ENCODE results near the gene CELA3A. TPM values are rescaled to one million over a fixed set of nuclear protein-coding genes. Genes with fewer than 3 reads are reported as not detected.

CELA3A gene
- total RNA-seq, 4 donors from 2014 or later: not detected

- peak in 1 of 3 donors; percentile 47 for DNase-seq
- peaks cover 0 to under 1% (median 0%) of the 10 kb centered on the region in 4 donors for H3K4me1 ChIP-seq
- TF ChIP-seq POLR2A (IDR thresholded peaks at IDR 0.05): no peak
- TF ChIP-seq CTCF (IDR thresholded peaks at IDR 0.05): no peak
- no peak overlapping the region for H3K4me3 ChIP-seq
- no peaks in the 10 kb centered on the region for H3K9me3 ChIP-seq
- H3K36me3 ChIP-seq: no peaks in the 10 kb centered on the region
- H3K27ac ChIP-seq: no peak overlapping the region
- no peaks in the 10 kb centered on the region for H3K27me3 ChIP-seq
Observed at GRCh38 chr1:22045604-22046228, 44.3 kb downstream of the CELA3A start.

- H3K4me3 ChIP-seq: no peak overlapping the region
- peak in 1 of 3 donors; percentile 34 for DNase-seq
- no peak overlapping the region for H3K27ac ChIP-seq
- H3K36me3 ChIP-seq: no peaks in the 10 kb centered on the region
- H3K9me3 ChIP-seq: no peaks in the 10 kb centered on the region
- no peaks in the 10 kb centered on the region for H3K27me3 ChIP-seq
- TF ChIP-seq POLR2A (IDR thresholded peaks at IDR 0.05) (no peak), CTCF (IDR thresholded peaks at IDR 0.05) (no peak)
- H3K4me1 ChIP-seq: no peaks in the 10 kb centered on the region
Observed at GRCh38 chr1:22048351-22049192, 47.1 kb downstream of the CELA3A start.

- DNase-seq: no peak
- Histone ChIP-seq H3K27ac (no peak overlapping the region), H3K4me3 (no peak overlapping the region), H3K4me1 (peaks cover 0 to 12% (median 5%) of the 10 kb centered on the region in 4 donors), H3K36me3 (no peaks in the 10 kb centered on the region), H3K27me3 (no peaks in the 10 kb centered on the region), H3K9me3 (no peaks in the 10 kb centered on the region)
- no peak for TF ChIP-seq POLR2A (IDR thresholded peaks at IDR 0.05)
- no peak for TF ChIP-seq CTCF (IDR thresholded peaks at IDR 0.05)
Observed at GRCh38 chr1:22050330-22050729, 48.9 kb downstream of the CELA3A start.

GRCh38 chr1:22051607-22052114, 50.2 kb downstream of the CELA3A start:
- Histone ChIP-seq H3K27me3 (no peaks in the 10 kb centered on the region), H3K4me3 (no peak overlapping the region), H3K36me3 (no peaks in the 10 kb centered on the region), H3K27ac (no peak overlapping the region), H3K4me1 (peaks cover 0 to 25% (median 6%) of the 10 kb centered on the region in 4 donors), H3K9me3 (no peaks in the 10 kb centered on the region)
- peak in 1 of 3 donors; percentile 41 for DNase-seq
- TF ChIP-seq POLR2A (IDR thresholded peaks at IDR 0.05) (no peak), CTCF (IDR thresholded peaks at IDR 0.05) (no peak)

GRCh38 chr1:22052115-22053016, 50.9 kb downstream of the CELA3A start, which contains the start of gene CDC42:
TSS of gene CDC42 (plus strand) at chr1:22052709. CDS start at chr1:22078479, 25,770 bp downstream.
- DNase-seq: peak; percentile 96 to 99 (median 97)
- Histone ChIP-seq H3K4me3 (peak within 1 kb of the TSS; percentile 69 to 100 (median 99)), H3K27me3 (no peaks in the 10 kb centered on the region), H3K36me3 (no peaks in the 10 kb centered on the region), H3K9me3 (no peaks in the 10 kb centered on the region), H3K4me1 (peaks cover 0 to 32% (median 6%) of the 10 kb centered on the region in 4 donors), H3K27ac (peak within 1 kb of the TSS; percentile 98 to 100 (median 100))
- TF ChIP-seq POLR2A (IDR thresholded peaks at IDR 0.05) (peak; percentile 97 to 99), CTCF (IDR thresholded peaks at IDR 0.05) (no peak)
